Endothelial cell of umbilical vein (primary cell): ENCODE measurements around the gene CLCN5. TPM values are rescaled to one million over a fixed set of nuclear protein-coding genes. Genes with fewer than 3 reads are reported as not detected.

Experiments
- BruUV-seq: library from RNA; stranded (reverse); fragments of 400-500 nt; replicated peaks from 2 replicates; lab custom pipeline; 2021; lab: Mats Ljungman, UMichigan
- CTCF ChIA-PET: fragments of 300-600, 350-600 bp; sonication (Branson Sonifier 250); formaldehyde crosslinking; loops from one replicate; lab custom pipeline; 2021; ENCODE audit warnings: antibody characterized with exemption, inconsistent platforms; lab: Charles Lee
- POLR2A ChIA-PET: fragments of 300-600, 350-600 bp; sonication (Branson Sonifier 250); formaldehyde crosslinking; loops from one replicate; lab custom pipeline; 2021; ENCODE audit warnings: antibody characterized with exemption, inconsistent platforms; lab: Charles Lee
- DNase-seq: peaks from one replicate; pipeline ENCODE4 v3.0.0-alpha.2; 2011; ENCODE audit warnings: low read depth, low spot score
- FAIRE-seq: peaks from 2 replicates; lab custom pipeline; 2011; peaks lifted over from hg19 to GRCh38; lab: Jason Lieb, UNC
- H2AFZ ChIP-seq: 2 replicates; pipeline ENCODE4 v1.6.0; 2012; ENCODE audit warnings: low read depth, low read length, control low read depth, inconsistent platforms
- H3K27ac ChIP-seq: 2 replicates; pipeline ENCODE4 v1.5.1; 2011; ENCODE audit warnings: low read depth, mild to moderate bottlenecking, control low read depth, low read length, moderate library complexity; ENCODE audit not compliant: insufficient read depth
- H3K27me3 ChIP-seq, 2 experiments: 2 replicates each; pipeline versions ENCODE4 v1.6.0 to v1.6.1; 2011; ENCODE audit warnings: low read length in 2 of 2, mixed read lengths in 1 of 2; ENCODE audit not compliant: control insufficient read depth in 2 of 2, insufficient read depth in 2 of 2
- H3K36me3 ChIP-seq, 2 experiments: 2 replicates in 1 of 2; 3 replicates in 1 of 2; pipeline ENCODE4 v1.5.1; 2011; ENCODE audit warnings: low read length in 2 of 2, mild to moderate bottlenecking in 1 of 2, moderate library complexity in 1 of 2; ENCODE audit not compliant: control insufficient read depth in 2 of 2, insufficient read depth in 2 of 2; ENCODE audit errors: extremely low read depth in 1 of 2
- H3K4me1 ChIP-seq: 3 replicates; pipeline ENCODE4 v1.5.1; 2011; ENCODE audit warnings: mild to moderate bottlenecking, low read length; ENCODE audit not compliant: control insufficient read depth, insufficient read depth; ENCODE audit errors: extremely low read depth
- H3K4me2 ChIP-seq: 2 replicates; pipeline ENCODE4 v1.6.1; 2011; ENCODE audit warnings: low read length, control low read depth, mixed read lengths; ENCODE audit not compliant: insufficient read depth
- H3K4me3 ChIP-seq, 3 experiments: fragments of 200-600 bp in 1 of 3; sonication (generic), shearing (Covaris generic) in 1 of 3; replicated peaks in 1 of 3; 2 replicates each; pipeline ENCODE4 v1.5.1; 2011 to 2016; ENCODE audit warnings: control low read depth in 3 of 3, low read length in 3 of 3, mild to moderate bottlenecking in 2 of 3, inconsistent platforms in 1 of 3, low read depth in 1 of 3, moderate library complexity in 1 of 3; ENCODE audit not compliant: insufficient read depth in 1 of 3
- H3K79me2 ChIP-seq: 2 replicates; pipeline ENCODE4 v1.6.0; 2012; ENCODE audit warnings: low read length, inconsistent platforms; ENCODE audit not compliant: control insufficient read depth, insufficient read depth
- H3K9ac ChIP-seq: replicated peaks from 2 replicates; pipeline ENCODE3; 2011; ENCODE audit warnings: low read length, control low read depth; ENCODE audit not compliant: insufficient read depth; ENCODE audit errors: extremely low read depth
- H3K9me1 ChIP-seq: replicated peaks from 3 replicates; pipeline ENCODE4 v1.6.0; 2011; ENCODE audit warnings: mild to moderate bottlenecking, low read length; ENCODE audit not compliant: control insufficient read depth, insufficient read depth; ENCODE audit errors: extremely low read depth
- H3K9me3 ChIP-seq: replicated peaks from 2 replicates; pipeline ENCODE4 v1.5.1; 2012; ENCODE audit warnings: low read length, inconsistent platforms; ENCODE audit not compliant: control insufficient read depth, insufficient read depth
- H4K20me1 ChIP-seq: replicated peaks from 2 replicates; pipeline ENCODE3; 2011; ENCODE audit warnings: mild to moderate bottlenecking, low read length; ENCODE audit not compliant: control insufficient read depth, insufficient read depth; ENCODE audit errors: extremely low read depth
- EZH2 ChIP-seq: IDR thresholded peaks from 2 replicates; pipeline ENCODE4 v1.6.1; 2012; ENCODE audit warnings: borderline replicate concordance, low read depth, mild to moderate bottlenecking, moderate library complexity, low read length, inconsistent platforms; ENCODE audit not compliant: severe bottlenecking
- FOS ChIP-seq: IDR thresholded peaks from 2 replicates; pipeline ENCODE4 v1.6.1; 2011; ENCODE audit warnings: mild to moderate bottlenecking, low read length, moderate library complexity, borderline replicate concordance; ENCODE audit not compliant: insufficient read depth
- GATA2 ChIP-seq: IDR thresholded peaks from 2 replicates; pipeline ENCODE4 v1.7.0; 2011; ENCODE audit warnings: low read depth, mild to moderate bottlenecking, moderate library complexity, mixed read lengths, low read length; ENCODE audit not compliant: insufficient read length, insufficient read depth
- JUN ChIP-seq: IDR thresholded peaks from 2 replicates; pipeline ENCODE4 v1.6.1; 2011; ENCODE audit warnings: borderline replicate concordance, low read depth; ENCODE audit not compliant: insufficient read length, insufficient read depth
- MYC ChIP-seq: IDR thresholded peaks from one replicate; pipeline ENCODE4 v1.6.1; 2011; ENCODE audit warnings: mild to moderate bottlenecking, low read depth, low read length
- POLR2A ChIP-seq: IDR thresholded peaks from 2 replicates; pipeline ENCODE4 v1.6.1; 2012; ENCODE audit warnings: low read depth, mild to moderate bottlenecking, control low read depth, low read length
- POLR2AphosphoS5 ChIP-seq: IDR thresholded peaks from 2 replicates; pipeline ENCODE4 v1.6.1; 2012; ENCODE audit warnings: low read depth, mild to moderate bottlenecking, control low read depth, low read length, moderate library complexity; ENCODE audit not compliant: insufficient read depth
- dilution Hi-C: fragments of 300-500 bp; cut with MboI; formaldehyde crosslinking; loops from one replicate; pipeline ENCODE4 v1.15.0; 2019; ENCODE audit warnings: low sequenced_read_pairs; ENCODE audit not compliant: extremely low pct_ligation_motif_present
- intact Hi-C: fragments of 100-400 bp; cut with micrococcal nuclease; formaldehyde crosslinking; loops from one replicate; pipeline ENCODE4 v1.10.0; 2022
- polyA plus RNA-seq, 4 experiments: library from polyadenylated mRNA; depleted of rRNA in 3 of 4; stranded (reverse) in 3 of 4; unstranded in 1 of 4; fragments of >200 nt; gene quantifications; 2 replicates each; pipeline versions ENCODE4 v1.2.1 to v1.2.3, GENCODE V29; 2011 to 2012; ENCODE audit warnings: missing spikeins in 1 of 4
- total RNA-seq: library from RNA; stranded (reverse); gene quantifications from 2 replicates; pipeline ENCODE4 v1.2.3, GENCODE V29; 2021
- TF ChIP-seq, protein P1 (sequence below), 2 donors: IDR thresholded peaks; 1 replicate in 1 of 2; 2 replicates in 1 of 2; pipeline ENCODE4 v1.5.1; 2011; ENCODE audit warnings: low read length in 2 of 2, mild to moderate bottlenecking in 2 of 2, moderate library complexity in 2 of 2, control low read depth in 1 of 2, inconsistent platforms in 1 of 2, low read depth in 1 of 2; ENCODE audit not compliant: insufficient read depth in 1 of 2; ENCODE audit errors: extremely low read depth in 1 of 2
- TF ChIP-seq, protein P2 (sequence below): IDR thresholded peaks from 2 replicates; pipeline ENCODE4 v1.6.1; 2011; ENCODE audit not compliant: insufficient read depth, insufficient read length

Gene CLCN5
- total and polyA plus RNA-seq, 2 donors (not counting 3 experiments of a cell fraction or from before 2014, with no cell fraction given), result 3.1 to 12.9 TPM

DNA sequence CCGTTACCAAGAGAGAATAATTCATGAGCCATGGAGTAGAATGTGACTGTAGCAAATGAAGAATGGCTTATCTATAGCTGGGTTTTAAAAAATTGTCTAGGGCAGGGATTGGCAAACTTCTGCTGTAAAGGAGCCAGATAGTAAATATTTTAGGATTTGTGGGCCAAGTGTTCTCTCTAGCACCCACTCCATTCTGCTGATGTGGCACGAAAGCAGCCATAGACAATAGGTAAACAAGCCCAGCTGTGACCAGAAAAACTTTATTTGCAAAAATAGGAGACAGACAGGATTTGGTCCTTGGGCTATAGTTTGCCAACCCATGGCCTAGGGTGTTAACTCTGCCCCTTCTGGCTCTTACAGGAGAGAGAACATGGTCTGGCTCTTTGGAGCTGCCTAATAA, 151.2 kb downstream of the CLCN5 start:
- no peaks in the 10 kb centered on the region for H3K4me1 ChIP-seq
- no peaks in the 10 kb centered on the region for H3K9me3 ChIP-seq
- CTCF ChIA-PET, result no interaction called here
- H3K36me3 ChIP-seq, result no peaks in the 10 kb centered on the region
- TF ChIP-seq, protein P1, sequence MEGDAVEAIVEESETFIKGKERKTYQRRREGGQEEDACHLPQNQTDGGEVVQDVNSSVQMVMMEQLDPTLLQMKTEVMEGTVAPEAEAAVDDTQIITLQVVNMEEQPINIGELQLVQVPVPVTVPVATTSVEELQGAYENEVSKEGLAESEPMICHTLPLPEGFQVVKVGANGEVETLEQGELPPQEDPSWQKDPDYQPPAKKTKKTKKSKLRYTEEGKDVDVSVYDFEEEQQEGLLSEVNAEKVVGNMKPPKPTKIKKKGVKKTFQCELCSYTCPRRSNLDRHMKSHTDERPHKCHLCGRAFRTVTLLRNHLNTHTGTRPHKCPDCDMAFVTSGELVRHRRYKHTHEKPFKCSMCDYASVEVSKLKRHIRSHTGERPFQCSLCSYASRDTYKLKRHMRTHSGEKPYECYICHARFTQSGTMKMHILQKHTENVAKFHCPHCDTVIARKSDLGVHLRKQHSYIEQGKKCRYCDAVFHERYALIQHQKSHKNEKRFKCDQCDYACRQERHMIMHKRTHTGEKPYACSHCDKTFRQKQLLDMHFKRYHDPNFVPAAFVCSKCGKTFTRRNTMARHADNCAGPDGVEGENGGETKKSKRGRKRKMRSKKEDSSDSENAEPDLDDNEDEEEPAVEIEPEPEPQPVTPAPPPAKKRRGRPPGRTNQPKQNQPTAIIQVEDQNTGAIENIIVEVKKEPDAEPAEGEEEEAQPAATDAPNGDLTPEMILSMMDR (IDR thresholded peaks at IDR 0.05; ENCODE audit: extremely low read depth in 1 of 2, insufficient read depth in 1 of 2, low read depth in 1 of 2, low read length in 2 of 2), result no peak
- TF ChIP-seq POLR2AphosphoS5, result no peak
- TF ChIP-seq, protein P2, sequence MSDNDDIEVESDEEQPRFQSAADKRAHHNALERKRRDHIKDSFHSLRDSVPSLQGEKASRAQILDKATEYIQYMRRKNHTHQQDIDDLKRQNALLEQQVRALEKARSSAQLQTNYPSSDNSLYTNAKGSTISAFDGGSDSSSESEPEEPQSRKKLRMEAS, result no peak
- TF ChIP-seq EZH2, result no peak
- no peak for TF ChIP-seq JUN
- TF ChIP-seq FOS, result no peak
- TF ChIP-seq MYC, result no peak
- TF ChIP-seq GATA2, result no peak
- TF ChIP-seq POLR2A, result no peak
- DNase-seq, result no peak
- no peak overlapping the region for H3K4me3 ChIP-seq
- H2AFZ ChIP-seq, result no peak overlapping the region
- dilution Hi-C loops (no loop called here), intact Hi-C loops (no loop called here)
- H3K27ac ChIP-seq, result no peak overlapping the region
- H3K27me3 ChIP-seq, result no peaks in the 10 kb centered on the region
- H3K9ac ChIP-seq, result no peak overlapping the region
- no peaks in the 10 kb centered on the region for H4K20me1 ChIP-seq
- no peaks in the 10 kb centered on the region for H3K9me1 ChIP-seq
- FAIRE-seq, result no peak
- POLR2A ChIA-PET, result no interaction called here
- H3K79me2 ChIP-seq, result no peaks in the 10 kb centered on the region
- no TSS peak for BruUV-seq
- no peak overlapping the region for H3K4me2 ChIP-seq
